K562 (cell line): ENCODE results near the gene KIAA0319L. TPM values are rescaled to one million over a fixed set of nuclear protein-coding genes. Genes with fewer than 3 reads are reported as not detected.

Experiments
- BCL6 ChIP-seq: fragments of 250-450 bp; sonication (Bioruptor Pico); IDR thresholded peaks from 2 replicates; pipeline ENCODE4 v1.4.0; 2020
- BRCA1 ChIP-seq, 2 experiments: fragments of 450-650 bp in 1 of 2; sonication (generic) in 1 of 2; formaldehyde crosslinking in 1 of 2; IDR thresholded peaks; 2 replicates each; pipeline versions ENCODE4 v1.5.0 to v1.6.1; 2017 to 2020; ENCODE audit warnings: mild to moderate bottlenecking in 1 of 2, missing genetic modification reagents in 1 of 2
- CBX8 ChIP-seq: fragments of 200-600 bp; sonication (generic); IDR thresholded peaks from 2 replicates; pipeline ENCODE4 v1.6.1; 2012; ENCODE audit warnings: borderline replicate concordance, mixed run types, low read depth, mild to moderate bottlenecking, moderate library complexity, mixed read lengths, low read length, control low read depth, inconsistent platforms; ENCODE audit not compliant: poor library complexity, severe bottlenecking; ENCODE audit errors: extremely low read depth
- CCNT2 ChIP-seq: IDR thresholded peaks from 2 replicates; pipeline ENCODE4 v1.6.1; 2011; ENCODE audit warnings: borderline replicate concordance, low read depth, mild to moderate bottlenecking, moderate library complexity, mixed read lengths, low read length; ENCODE audit not compliant: insufficient read length; ENCODE audit errors: extremely low read depth
- CHD1 ChIP-seq: fragments of 200-600 bp; sonication (generic); IDR thresholded peaks from one replicate; pipeline ENCODE4 v1.6.1; 2012; ENCODE audit warnings: mild to moderate bottlenecking, moderate library complexity, low read length, inconsistent platforms
- CREM ChIP-seq: IDR thresholded peaks from 2 replicates; pipeline ENCODE4 v1.6.1; 2014; ENCODE audit warnings: antibody characterized with exemption, low read depth
- FUS ChIP-seq: fragments of 200-400 bp; formaldehyde crosslinking; optimal IDR thresholded peaks from 2 replicates; pipeline ENCODE3; 2017; ENCODE audit warnings: low read depth, low read length
- HNRNPH1 ChIP-seq: fragments of 200-400 bp; formaldehyde crosslinking; optimal IDR thresholded peaks from 2 replicates; pipeline ENCODE3; 2017; ENCODE audit warnings: low read depth, mild to moderate bottlenecking, low read length, moderate library complexity
- KDM2B ChIP-seq: fragments of 250-450 bp; sonication (Bioruptor Pico); IDR thresholded peaks from 2 replicates; pipeline ENCODE4 v1.8.0; 2021; ENCODE audit warnings: mild to moderate bottlenecking, moderate library complexity
- RFX1 ChIP-seq: fragments of 450-650 bp; IDR thresholded peaks from 2 replicates; pipeline ENCODE4 v1.6.1; 2016; ENCODE audit warnings: mild to moderate bottlenecking, moderate library complexity
- SNRNP70 ChIP-seq: fragments of 200-400 bp; formaldehyde crosslinking; optimal IDR thresholded peaks from 2 replicates; pipeline ENCODE3; 2017; ENCODE audit warnings: low read depth, low read length
- ZNF175 ChIP-seq: fragments of 200-800 bp; sonication (Bioruptor generic); IDR thresholded peaks from 2 replicates; pipeline ENCODE4 v1.6.1; 2016; ENCODE audit warnings: low read depth, mild to moderate bottlenecking, missing genetic modification characterization, missing compliant biosample characterization
- ZNF184 ChIP-seq: sonication (generic); formaldehyde crosslinking; IDR thresholded peaks from 2 replicates; pipeline ENCODE4 v1.5.0; 2020; ENCODE audit warnings: missing genetic modification reagents
- ZNF324 ChIP-seq: fragments of 250-450 bp; sonication (Bioruptor Pico); IDR thresholded peaks from 2 replicates; pipeline ENCODE4 v1.4.0; 2020; ENCODE audit warnings: mild to moderate bottlenecking
- ZNF639 ChIP-seq, 2 experiments: fragments of 200-800 bp in 1 of 2; sonication (Bioruptor generic) in 1 of 2; sonication (generic) in 1 of 2; formaldehyde crosslinking in 1 of 2; IDR thresholded peaks in 1 of 2; conservative IDR thresholded peaks in 1 of 2; 2 replicates each; pipeline versions ENCODE4 v1.5.0 to v1.6.1; 2016 to 2020; ENCODE audit warnings: missing compliant biosample characterization in 1 of 2, missing genetic modification characterization in 1 of 2, missing genetic modification reagents in 1 of 2
- ZNF778 ChIP-seq: fragments of 450-650 bp; formaldehyde crosslinking; IDR thresholded peaks from 2 replicates; pipeline ENCODE4 v1.4.0; 2020; ENCODE audit warnings: mild to moderate bottlenecking, moderate library complexity
- polyA plus RNA-seq, 8 experiments: library from polyadenylated mRNA; depleted of rRNA in 4 of 8; stranded (reverse) in 5 of 8; unstranded in 3 of 8; fragments of >200 nt; fragmentation: Nextera tagmentation in 2 of 8; fragmentation: Illumina TruSeq in 1 of 8; extraction: Ambion mirVana in 2 of 8; extraction: Trizol in 1 of 8; gene quantifications; 2 replicates each; pipeline versions ENCODE4 v1.2.1 to v1.2.3, GENCODE V29; 2011 to 2014; ENCODE audit warnings: inconsistent platforms in 1 of 8, missing spikeins in 1 of 8
- total RNA-seq, 7 experiments: library from RNA; depleted of rRNA in 6 of 7; stranded (reverse); fragments of >200 nt in 6 of 7; fragmentation: Illumina TruSeq in 2 of 7; extraction: Trizol in 2 of 7; gene quantifications; 2 replicates each; pipeline versions ENCODE4 v1.2.1 to v1.2.3, GENCODE V29; 2011 to 2021; ENCODE audit warnings: low replicate concordance in 1 of 7
- TF ChIP-seq, protein P1 (sequence below): sonication (generic); formaldehyde crosslinking; IDR thresholded peaks from 2 replicates; pipeline ENCODE4 v1.8.1; 2023; ENCODE audit warnings: mild to moderate bottlenecking, missing genetic modification reagents
- TF ChIP-seq, protein P2 (sequence below): sonication (generic); formaldehyde crosslinking; IDR thresholded peaks from 2 replicates; pipeline ENCODE4 v1.8.0; 2023; ENCODE audit warnings: mild to moderate bottlenecking, missing genetic modification reagents

KIAA0319L gene
- total and polyA plus RNA-seq, 9 of the 15 experiments (the other 6 are each of a cell fraction or from before 2014, with no cell fraction given) = 2.4 to 51.7 (median 27.4) TPM

DNA sequence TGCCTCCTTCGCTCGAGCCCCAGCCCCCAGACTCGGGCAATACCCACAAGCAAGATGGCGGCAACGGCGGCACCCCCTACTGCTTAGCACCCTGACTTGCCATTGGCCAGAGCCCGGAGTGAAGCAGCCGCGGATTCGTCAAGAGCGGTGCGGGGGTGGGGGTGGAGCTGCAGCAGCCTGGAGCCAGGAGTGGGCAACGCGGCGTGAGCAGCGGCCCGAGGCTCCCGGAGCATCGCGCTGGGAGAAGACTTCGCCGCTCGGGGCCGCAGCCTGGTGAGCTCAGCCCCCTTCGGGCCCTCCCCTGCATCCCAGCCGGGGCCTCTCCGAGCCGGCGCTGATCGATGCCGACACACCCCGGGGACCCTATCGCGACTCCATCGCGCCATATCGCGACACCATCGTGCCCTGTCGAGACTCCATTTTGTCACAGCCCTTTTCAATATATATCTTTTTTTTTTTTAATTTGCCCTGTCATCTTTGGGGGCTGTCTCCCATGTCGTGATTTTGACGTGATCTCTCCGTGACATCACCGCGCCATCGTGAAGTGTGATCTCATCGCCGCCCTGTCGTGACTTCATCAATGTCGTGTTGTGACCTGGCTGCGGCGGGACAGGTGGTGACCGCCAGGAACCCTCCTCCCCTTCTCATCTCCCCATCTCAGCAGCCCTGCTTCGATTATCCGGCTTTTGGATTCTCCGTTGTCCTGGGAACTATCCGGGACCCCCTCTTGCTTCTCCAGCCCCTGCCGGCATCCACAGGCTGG lies 589 bp upstream of the KIAA0319L start, which contains the start of gene NCDN (continued):
- no peak for TF ChIP-seq CCNT2
- no peak for TF ChIP-seq SNRNP70
- no peak for TF ChIP-seq BRCA1 (IDR thresholded peaks at IDR 0.05)
- TF ChIP-seq BRCA1 (CRISPR knock-in tag; IDR thresholded peaks at IDR 0.05) = no peak
- TF ChIP-seq ZNF778 (CRISPR knock-in tag) = no peak
- TF ChIP-seq, protein P1, sequence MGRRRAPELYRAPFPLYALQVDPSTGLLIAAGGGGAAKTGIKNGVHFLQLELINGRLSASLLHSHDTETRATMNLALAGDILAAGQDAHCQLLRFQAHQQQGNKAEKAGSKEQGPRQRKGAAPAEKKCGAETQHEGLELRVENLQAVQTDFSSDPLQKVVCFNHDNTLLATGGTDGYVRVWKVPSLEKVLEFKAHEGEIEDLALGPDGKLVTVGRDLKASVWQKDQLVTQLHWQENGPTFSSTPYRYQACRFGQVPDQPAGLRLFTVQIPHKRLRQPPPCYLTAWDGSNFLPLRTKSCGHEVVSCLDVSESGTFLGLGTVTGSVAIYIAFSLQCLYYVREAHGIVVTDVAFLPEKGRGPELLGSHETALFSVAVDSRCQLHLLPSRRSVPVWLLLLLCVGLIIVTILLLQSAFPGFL (CRISPR knock-in tag) = no peak
- no peak for TF ChIP-seq ZNF324
- 0 out of 2 replicates have a peak, but pooled peaks have one; percentile 68 for TF ChIP-seq ZNF175
- TF ChIP-seq CBX8 = no peak
- TF ChIP-seq, protein P2, sequence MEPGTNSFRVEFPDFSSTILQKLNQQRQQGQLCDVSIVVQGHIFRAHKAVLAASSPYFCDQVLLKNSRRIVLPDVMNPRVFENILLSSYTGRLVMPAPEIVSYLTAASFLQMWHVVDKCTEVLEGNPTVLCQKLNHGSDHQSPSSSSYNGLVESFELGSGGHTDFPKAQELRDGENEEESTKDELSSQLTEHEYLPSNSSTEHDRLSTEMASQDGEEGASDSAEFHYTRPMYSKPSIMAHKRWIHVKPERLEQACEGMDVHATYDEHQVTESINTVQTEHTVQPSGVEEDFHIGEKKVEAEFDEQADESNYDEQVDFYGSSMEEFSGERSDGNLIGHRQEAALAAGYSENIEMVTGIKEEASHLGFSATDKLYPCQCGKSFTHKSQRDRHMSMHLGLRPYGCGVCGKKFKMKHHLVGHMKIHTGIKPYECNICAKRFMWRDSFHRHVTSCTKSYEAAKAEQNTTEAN (CRISPR knock-in tag) = no peak
- peak; percentile 79 for TF ChIP-seq CHD1
- TF ChIP-seq ZNF639 (CRISPR knock-in tag; conservative IDR thresholded peaks at IDR 0.05 in 1 of 2, IDR thresholded peaks at IDR 0.05 in 1 of 2) = no peak; a peak in 1 of 4 replicates
- peak; percentile 65 for TF ChIP-seq CREM
- TF ChIP-seq KDM2B = 0 out of 2 replicates have a peak, but pooled peaks have one; percentile 12
- TF ChIP-seq HNRNPH1 = no peak
- no peak for TF ChIP-seq ZNF184 (CRISPR knock-in tag)
- no peak for TF ChIP-seq FUS
- no peak for TF ChIP-seq BCL6 (CRISPR knock-in tag)
- TF ChIP-seq RFX1 = no peak
